ENCODE results near the gene DYNLL1.

Gene DYNLL1

GRCh38 chr12:120465756-120466155 lies 30.2 kb upstream of the DYNLL1 start:
- Histone ChIP-seq H3K9ac (ENCODE audit: low read length) (no peak overlapping the region), H3K4me1 (ENCODE audit: control insufficient read depth, low read depth, low read length) (no peaks in the 10 kb centered on the region), H2AK5ac (ENCODE audit: low read length) (no peak overlapping the region), H3K56ac (ENCODE audit: low read length) (no peak overlapping the region), H3K79me1 (ENCODE audit: low read length) (peaks cover 13% of the 10 kb centered on the region), H3K18ac (ENCODE audit: low read length) (no peak overlapping the region), H4K5ac (ENCODE audit: low read length) (no peak overlapping the region), H2BK5ac (ENCODE audit: low read length) (no peak overlapping the region), H4K8ac (ENCODE audit: low read depth, low read length) (no peak overlapping the region), H3K4me2 (ENCODE audit: low read length) (no peak overlapping the region), H3K36me3 (ENCODE audit: control insufficient read depth, insufficient read depth, low read length) (peaks cover 23% of the 10 kb centered on the region), H3K27ac (ENCODE audit: low read depth, low read length) (no peak overlapping the region), H2BK120ac (ENCODE audit: low read depth, low read length) (no peak overlapping the region), H3K4me3 (ENCODE audit: low read length) (no peak overlapping the region), H3K27me3 (ENCODE audit: insufficient read depth, low read length, poor library complexity) (no peaks in the 10 kb centered on the region), H3K4ac (ENCODE audit: low read depth, low read length) (no peak overlapping the region), H3K23ac (ENCODE audit: low read length) (no peak overlapping the region), H3K79me2 (ENCODE audit: control insufficient read depth, insufficient read depth, low read length) (peaks cover 34% of the 10 kb centered on the region), H2BK15ac (replicated peaks; ENCODE audit: low read depth) (no peak overlapping the region)
- WGBS (ENCODE audit: extremely low coverage, insufficient coverage, low lambda C conversion rate) = no CpG with 5 or more reads among the region's 5 CpGs
- no peak for DNase-seq

DNA sequence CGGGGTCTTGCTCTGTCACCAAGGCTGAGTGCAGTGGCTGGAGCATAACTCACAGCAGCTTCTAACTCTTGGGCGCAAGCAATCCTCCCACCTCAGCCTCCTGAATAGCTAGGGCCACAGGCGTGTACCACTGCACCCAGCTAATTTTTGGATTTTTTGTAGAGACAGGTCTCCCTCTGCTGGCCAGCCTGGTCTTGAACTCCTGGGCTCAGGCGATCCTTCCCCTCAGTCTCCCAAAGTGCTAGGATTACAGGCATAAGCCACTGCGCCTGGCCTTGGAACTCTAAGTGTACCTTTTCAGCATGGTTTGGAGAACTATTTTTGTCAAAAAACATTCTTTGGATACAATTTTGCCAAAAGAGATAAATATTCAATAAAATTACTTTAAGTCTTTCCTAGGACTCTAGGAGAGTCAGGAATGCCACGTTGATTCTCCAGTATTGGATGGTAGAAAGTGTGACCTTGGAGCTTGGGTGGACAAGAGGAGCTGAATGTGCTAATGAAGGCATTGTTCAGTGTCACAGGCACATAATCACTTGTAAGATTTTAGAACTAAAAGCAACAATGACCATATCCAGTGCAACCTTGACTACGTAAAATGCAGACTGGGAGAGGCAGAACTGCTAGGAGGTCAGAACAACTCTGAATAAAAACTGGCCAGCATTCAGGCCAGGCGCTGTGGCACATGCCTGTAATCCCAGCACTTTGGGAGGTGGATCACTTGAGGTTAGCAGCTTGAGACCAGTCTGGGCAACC lies 29.2 kb upstream of the DYNLL1 start:
- no peak overlapping the region for H3K4me3 ChIP-seq (ENCODE audit: low read length)
- no peaks in the 10 kb centered on the region for H3K4me1 ChIP-seq (ENCODE audit: control insufficient read depth, low read depth, low read length)
- H3K27me3 ChIP-seq (ENCODE audit: insufficient read depth, low read length, poor library complexity) = no peaks in the 10 kb centered on the region
- H4K5ac ChIP-seq (ENCODE audit: low read length) = no peak overlapping the region
- peaks cover 21% of the 10 kb centered on the region for H3K36me3 ChIP-seq (ENCODE audit: control insufficient read depth, insufficient read depth, low read length)
- H3K18ac ChIP-seq (ENCODE audit: low read length) = no peak overlapping the region
- peaks cover 13% of the 10 kb centered on the region for H3K79me1 ChIP-seq (ENCODE audit: low read length)
- no peak overlapping the region for H3K4ac ChIP-seq (ENCODE audit: low read depth, low read length)
- H3K56ac ChIP-seq (ENCODE audit: low read length) = no peak overlapping the region
- peak; percentile 66 for DNase-seq
- H2BK5ac ChIP-seq (ENCODE audit: low read length) = no peak overlapping the region
- H3K4me2 ChIP-seq (ENCODE audit: low read length) = no peak overlapping the region
- H3K27ac ChIP-seq (ENCODE audit: low read depth, low read length) = no peak overlapping the region
- no peak overlapping the region for H2AK5ac ChIP-seq (ENCODE audit: low read length)
- peaks cover 34% of the 10 kb centered on the region for H3K79me2 ChIP-seq (ENCODE audit: control insufficient read depth, insufficient read depth, low read length)
- WGBS (ENCODE audit: extremely low coverage, insufficient coverage, low lambda C conversion rate) = no CpG with 5 or more reads among the region's 8 CpGs
- no peak overlapping the region for H4K8ac ChIP-seq (ENCODE audit: low read depth, low read length)
- H3K23ac ChIP-seq (ENCODE audit: low read length) = no peak overlapping the region
- peak overlapping the region; percentile 9 for H3K9ac ChIP-seq (ENCODE audit: low read length)
- H2BK120ac ChIP-seq (ENCODE audit: low read depth, low read length) = no peak overlapping the region
- no peak overlapping the region for H2BK15ac ChIP-seq (replicated peaks; ENCODE audit: low read depth)

DNA sequence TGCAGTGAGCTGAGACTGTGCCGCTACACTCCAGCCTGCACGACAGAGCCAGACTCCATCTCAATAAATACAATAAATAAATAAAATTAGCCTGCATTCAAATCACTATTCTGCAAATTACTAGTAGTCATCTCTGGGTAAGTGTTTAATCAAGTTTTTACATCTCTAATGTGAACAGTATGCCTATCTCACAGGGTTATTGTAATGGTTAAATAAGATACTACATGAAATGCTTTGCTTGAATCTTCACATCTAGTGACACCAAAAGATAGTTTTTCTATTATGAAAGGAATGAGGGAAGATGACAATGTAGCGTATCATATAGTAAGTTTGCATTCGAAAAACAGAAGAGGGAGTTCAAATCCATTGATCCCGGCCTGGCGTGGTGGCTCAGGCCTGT lies 28.5 kb upstream of the DYNLL1 start:
- no peak overlapping the region for H2BK15ac ChIP-seq (replicated peaks; ENCODE audit: low read depth)
- no CpG with 5 or more reads among the region's 6 CpGs for WGBS (ENCODE audit: extremely low coverage, insufficient coverage, low lambda C conversion rate)
- peaks cover 19% of the 10 kb centered on the region for H3K36me3 ChIP-seq (ENCODE audit: control insufficient read depth, insufficient read depth, low read length)
- DNase-seq = no peak
- H2AK5ac ChIP-seq (ENCODE audit: low read length) = no peak overlapping the region
- H3K56ac ChIP-seq (ENCODE audit: low read length) = no peak overlapping the region
- H3K18ac ChIP-seq (ENCODE audit: low read length) = no peak overlapping the region
- H3K27me3 ChIP-seq (ENCODE audit: insufficient read depth, low read length, poor library complexity) = no peaks in the 10 kb centered on the region
- H4K5ac ChIP-seq (ENCODE audit: low read length) = no peak overlapping the region
- no peak overlapping the region for H3K27ac ChIP-seq (ENCODE audit: low read depth, low read length)
- no peak overlapping the region for H2BK120ac ChIP-seq (ENCODE audit: low read depth, low read length)
- H3K9ac ChIP-seq (ENCODE audit: low read length) = peak overlapping the region; percentile 9
- peaks cover 13% of the 10 kb centered on the region for H3K79me1 ChIP-seq (ENCODE audit: low read length)
- no peak overlapping the region for H2BK5ac ChIP-seq (ENCODE audit: low read length)
- no peak overlapping the region for H3K4me2 ChIP-seq (ENCODE audit: low read length)
- no peak overlapping the region for H4K8ac ChIP-seq (ENCODE audit: low read depth, low read length)
- peaks cover 34% of the 10 kb centered on the region for H3K79me2 ChIP-seq (ENCODE audit: control insufficient read depth, insufficient read depth, low read length)
- H3K4me1 ChIP-seq (ENCODE audit: control insufficient read depth, low read depth, low read length) = no peaks in the 10 kb centered on the region
- no peak overlapping the region for H3K23ac ChIP-seq (ENCODE audit: low read length)
- no peak overlapping the region for H3K4me3 ChIP-seq (ENCODE audit: low read length)
- no peak overlapping the region for H3K4ac ChIP-seq (ENCODE audit: low read depth, low read length)

DNA sequence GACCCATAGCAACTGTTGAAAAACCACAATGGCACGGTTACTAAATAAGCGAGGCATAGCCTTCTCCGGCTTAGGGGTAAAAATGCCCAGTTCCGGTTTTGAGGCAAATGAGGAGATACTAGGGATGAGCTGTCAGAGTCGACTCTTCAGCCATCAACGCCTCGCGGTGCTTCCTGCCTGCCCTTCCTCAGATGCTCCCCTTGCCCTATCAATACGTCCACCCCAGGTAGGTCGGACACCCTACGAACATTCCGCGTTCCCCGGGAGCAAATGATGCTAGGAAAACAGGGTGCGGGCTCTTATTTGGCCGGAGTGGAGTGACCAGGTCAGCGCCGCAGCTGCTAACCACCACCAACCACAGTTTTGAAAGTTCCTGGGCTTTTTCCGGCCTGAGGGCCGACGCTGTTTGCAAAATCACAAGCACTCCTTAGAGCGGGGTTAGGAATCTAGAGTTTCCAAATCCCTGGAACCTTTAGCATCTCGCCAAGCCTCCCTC lies 27.5 kb upstream of the DYNLL1 start:
- Histone ChIP-seq H3K4me2 (ENCODE audit: low read length) (peak overlapping the region; percentile 83), H3K4me1 (ENCODE audit: control insufficient read depth, low read depth, low read length) (no peaks in the 10 kb centered on the region), H3K79me1 (ENCODE audit: low read length) (peaks cover 10% of the 10 kb centered on the region), H2AK5ac (ENCODE audit: low read length) (no peak overlapping the region), H3K27me3 (ENCODE audit: insufficient read depth, low read length, poor library complexity) (no peaks in the 10 kb centered on the region), H3K79me2 (ENCODE audit: control insufficient read depth, insufficient read depth, low read length) (peaks cover 34% of the 10 kb centered on the region), H4K5ac (ENCODE audit: low read length) (no peak overlapping the region), H3K9ac (ENCODE audit: low read length) (peak overlapping the region; percentile 92), H3K36me3 (ENCODE audit: control insufficient read depth, insufficient read depth, low read length) (peaks cover 11% of the 10 kb centered on the region), H3K23ac (ENCODE audit: low read length) (no peak overlapping the region), H3K4ac (ENCODE audit: low read depth, low read length) (peak overlapping the region; percentile 96), H2BK5ac (ENCODE audit: low read length) (no peak overlapping the region), H4K8ac (ENCODE audit: low read depth, low read length) (no peak overlapping the region), H2BK120ac (ENCODE audit: low read depth, low read length) (no peak overlapping the region), H3K27ac (ENCODE audit: low read depth, low read length) (peak overlapping the region; percentile 80), H3K56ac (ENCODE audit: low read length) (peak overlapping the region; percentile 94), H3K4me3 (ENCODE audit: low read length) (peak overlapping the region; percentile 65), H3K18ac (ENCODE audit: low read length) (peak overlapping the region; percentile 63), H2BK15ac (replicated peaks; ENCODE audit: low read depth) (no peak overlapping the region)
- peak; percentile 63 for DNase-seq
- no CpG with 5 or more reads among the region's 23 CpGs for WGBS (ENCODE audit: extremely low coverage, insufficient coverage, low lambda C conversion rate)

GRCh38 chr12:120468821-120469449 lies 27.0 kb upstream of the DYNLL1 start:
- DNase-seq = no peak
- no CpG with 5 or more reads among the region's 57 CpGs for WGBS (ENCODE audit: extremely low coverage, insufficient coverage, low lambda C conversion rate)

More at GRCh38 chr12:120468821-120469449, 27.0 kb upstream of the DYNLL1 start:
- H3K56ac ChIP-seq (ENCODE audit: low read length) = peak overlapping the region; percentile 100
- H2AK5ac ChIP-seq (ENCODE audit: low read length) = no peak overlapping the region
- peak overlapping the region; percentile 99 for H3K9ac ChIP-seq (ENCODE audit: low read length)
- H3K23ac ChIP-seq (ENCODE audit: low read length) = peak overlapping the region; percentile 99
- H2BK120ac ChIP-seq (ENCODE audit: low read depth, low read length) = peak overlapping the region; percentile 4
- peak overlapping the region; percentile 90 for H3K4me3 ChIP-seq (ENCODE audit: low read length)
- H3K4me1 ChIP-seq (ENCODE audit: control insufficient read depth, low read depth, low read length) = no peaks in the 10 kb centered on the region
- peaks cover 10% of the 10 kb centered on the region for H3K79me1 ChIP-seq (ENCODE audit: low read length)
- H3K4me2 ChIP-seq (ENCODE audit: low read length) = peak overlapping the region; percentile 83
- H4K8ac ChIP-seq (ENCODE audit: low read depth, low read length) = no peak overlapping the region
- peaks cover 5% of the 10 kb centered on the region for H3K36me3 ChIP-seq (ENCODE audit: control insufficient read depth, insufficient read depth, low read length)
- no peak overlapping the region for H4K5ac ChIP-seq (ENCODE audit: low read length)
- H2BK15ac ChIP-seq (replicated peaks; ENCODE audit: low read depth) = no peak overlapping the region
- peak overlapping the region; percentile 63 for H3K18ac ChIP-seq (ENCODE audit: low read length)
- H2BK5ac ChIP-seq (ENCODE audit: low read length) = peak overlapping the region; percentile 93
- H3K27me3 ChIP-seq (ENCODE audit: insufficient read depth, low read length, poor library complexity) = no peaks in the 10 kb centered on the region
- H3K4ac ChIP-seq (ENCODE audit: low read depth, low read length) = peak overlapping the region; percentile 96
- H3K27ac ChIP-seq (ENCODE audit: low read depth, low read length) = peak overlapping the region; percentile 80
- H3K79me2 ChIP-seq (ENCODE audit: control insufficient read depth, insufficient read depth, low read length) = peaks cover 34% of the 10 kb centered on the region
